Activated CD8-positive, alpha-beta memory T cell treated with anti-CD3 and anti-CD28 coated beads, Interleukin-2, amount 50 U/mL, for 24 hours (primary cell): ENCODE data around the gene ARVCF.

Experiments used
- DNase-seq: peaks from one replicate; pipeline ENCODE4 v3.0.0-alpha.2; 2020; ENCODE audit errors: extremely low read depth

The ARVCF gene

GRCh38 chr22:19962246-19962908 lies 54.2 kb downstream of the ARVCF start:
- DNase-seq = no peak

GRCh38 chr22:19961868-19962245 lies 54.8 kb downstream of the ARVCF start:
- no peak for DNase-seq

GRCh38 chr22:19961201-19961580 lies 55.4 kb downstream of the ARVCF start:
- no peak for DNase-seq

- no peak for DNase-seq
Observed at GRCh38 chr22:19960491-19961200, 56.0 kb downstream of the ARVCF start.

GRCh38 chr22:19959587-19960490 lies 56.8 kb downstream of the ARVCF start:
- DNase-seq = no peak

- DNase-seq = no peak
Observed at GRCh38 chr22:19959043-19959586, 57.5 kb downstream of the ARVCF start.

GRCh38 chr22:19958083-19959042 lies 58.3 kb downstream of the ARVCF start:
- no peak for DNase-seq

GRCh38 chr22:19957445-19957844 lies 59.2 kb downstream of the ARVCF start:
- DNase-seq = no peak

- DNase-seq = no peak
Observed at GRCh38 chr22:19955241-19956128, 61.1 kb downstream of the ARVCF start.

GRCh38 chr22:19951346-19951745 lies 65.3 kb downstream of the ARVCF start:
- no peak for DNase-seq

- no peak for DNase-seq
Observed at GRCh38 chr22:19948057-19948760, 68.4 kb downstream of the ARVCF start.

GRCh38 chr22:19943082-19944026 lies 73.3 kb downstream of the ARVCF start:
- DNase-seq = no peak

GRCh38 chr22:19942157-19943081 lies 74.2 kb downstream of the ARVCF start:
- DNase-seq = no peak

- DNase-seq = peak; percentile 24
Observed at GRCh38 chr22:19941365-19942082, 75.1 kb downstream of the ARVCF start, which contains the start of the genes COMT and TXNRD2. COMT (plus strand) TSS chr22:19941772; CDS start chr22:19962527, 20,755 bp downstream. TXNRD2 (minus strand) TSS chr22:19941818; CDS start chr22:19941803, 15 bp downstream.

- DNase-seq = no peak
Observed at GRCh38 chr22:19940536-19941364, 75.9 kb downstream of the ARVCF start.
